HepG2 (cell line): ENCODE data around the gene PSRC1. TPM values are rescaled to one million over a fixed set of nuclear protein-coding genes. Genes with fewer than 3 reads are reported as not detected.

Source experiments
- ASH2L ChIP-seq: fragments of 300-600, 200-600 bp; sonication (generic); IDR thresholded peaks from 2 replicates; pipeline ENCODE4 v1.7.0; 2017; ENCODE audit warnings: low read depth, mild to moderate bottlenecking, moderate library complexity, mixed read lengths, low read length; ENCODE audit not compliant: insufficient read length
- FOXJ3 ChIP-seq: sonication (generic); formaldehyde crosslinking; IDR thresholded peaks from 2 replicates; pipeline ENCODE4 v1.4.0; 2020; ENCODE audit warnings: missing genetic modification reagents, mild to moderate bottlenecking, borderline replicate concordance
- HNRNPH1 ChIP-seq: fragments of 200-400 bp; formaldehyde crosslinking; optimal IDR thresholded peaks from 2 replicates; pipeline ENCODE3; 2017; ENCODE audit warnings: mild to moderate bottlenecking, low read depth, low read length
- KLF16 ChIP-seq, 2 experiments: sonication (generic) in 1 of 2; formaldehyde crosslinking in 1 of 2; IDR thresholded peaks; 2 replicates each; pipeline versions ENCODE4 v1.6.1 to v1.8.0; 2016 to 2023; ENCODE audit warnings: missing genetic modification reagents in 2 of 2, missing compliant biosample characterization in 1 of 2
- MTA1 ChIP-seq: sonication (generic); formaldehyde crosslinking; IDR thresholded peaks from 2 replicates; pipeline ENCODE4 v1.4.0; 2020; ENCODE audit warnings: missing genetic modification reagents, mild to moderate bottlenecking, borderline replicate concordance
- MTF1 ChIP-seq: sonication (generic); formaldehyde crosslinking; IDR thresholded peaks from 2 replicates; pipeline ENCODE4 v1.5.0; 2020; ENCODE audit warnings: missing genetic modification reagents
- NFE2 ChIP-seq: sonication (generic); formaldehyde crosslinking; IDR thresholded peaks from 2 replicates; pipeline ENCODE4 v1.4.0; 2020; ENCODE audit warnings: missing genetic modification reagents
- NRL ChIP-seq: sonication (generic); formaldehyde crosslinking; IDR thresholded peaks from 2 replicates; pipeline ENCODE4 v1.5.0; 2020; ENCODE audit warnings: missing genetic modification reagents, mild to moderate bottlenecking, moderate library complexity, borderline replicate concordance
- PHF20 ChIP-seq: sonication (generic); formaldehyde crosslinking; IDR thresholded peaks from 2 replicates; pipeline ENCODE4 v1.5.0; 2020; ENCODE audit warnings: mild to moderate bottlenecking, missing genetic modification reagents
- SALL2 ChIP-seq: sonication (generic); formaldehyde crosslinking; IDR thresholded peaks from 2 replicates; pipeline ENCODE4 v1.8.1; 2023; ENCODE audit warnings: mild to moderate bottlenecking, missing genetic modification reagents, inconsistent platforms
- TCF7L2 ChIP-seq: IDR thresholded peaks from 2 replicates; pipeline ENCODE4 v1.6.1; 2011; ENCODE audit warnings: mild to moderate bottlenecking, low read depth, low read length, moderate library complexity
- TGIF2 ChIP-seq: IDR thresholded peaks from 2 replicates; pipeline ENCODE4 v1.6.1; 2016; ENCODE audit warnings: control low read depth, missing compliant biosample characterization
- ZBTB38 ChIP-seq: sonication (generic); formaldehyde crosslinking; IDR thresholded peaks from 2 replicates; pipeline ENCODE4 v1.5.1; 2020; ENCODE audit warnings: mild to moderate bottlenecking, missing genetic modification reagents
- ZNF225 ChIP-seq: sonication (generic); formaldehyde crosslinking; IDR thresholded peaks from 2 replicates; pipeline ENCODE4 v1.4.0; 2020; ENCODE audit warnings: mild to moderate bottlenecking, missing genetic modification reagents
- ZNF550 ChIP-seq: sonication (generic); formaldehyde crosslinking; IDR thresholded peaks from 2 replicates; pipeline ENCODE4 v1.4.0; 2020; ENCODE audit warnings: mild to moderate bottlenecking, missing genetic modification reagents, borderline replicate concordance
- ZNF670 ChIP-seq: sonication (generic); formaldehyde crosslinking; IDR thresholded peaks from 2 replicates; pipeline ENCODE4 v1.8.0; 2022; ENCODE audit warnings: mild to moderate bottlenecking, missing genetic modification reagents, borderline replicate concordance
- ZNF75D ChIP-seq: sonication (generic); formaldehyde crosslinking; IDR thresholded peaks from 2 replicates; pipeline ENCODE4 v1.8.1; 2023; ENCODE audit warnings: missing genetic modification reagents, mild to moderate bottlenecking, borderline replicate concordance
- ZNF891 ChIP-seq: sonication (generic); formaldehyde crosslinking; IDR thresholded peaks from 2 replicates; pipeline ENCODE4 v1.5.0; 2020; ENCODE audit warnings: mild to moderate bottlenecking, missing genetic modification reagents
- polyA plus RNA-seq, 8 experiments: library from polyadenylated mRNA; depleted of rRNA in 3 of 8; stranded (reverse) in 7 of 8; unstranded in 1 of 8; fragments of >200 nt; fragmentation: Illumina TruSeq in 4 of 8; extraction: Trizol in 4 of 8; gene quantifications; 2 replicates each; pipeline versions ENCODE4 v1.2.1 to v1.2.3, GENCODE V29; 2011 to 2016; ENCODE audit warnings: low read depth in 4 of 8, missing spikeins in 1 of 8, mixed read lengths in 1 of 8; ENCODE audit not compliant: insufficient read depth in 1 of 8
- total RNA-seq, 5 experiments: library from RNA; depleted of rRNA; stranded (reverse); fragments of >200 nt; fragmentation: Illumina TruSeq; extraction: Trizol; gene quantifications; 2 replicates each; pipeline ENCODE4 v1.2.3, GENCODE V29; 2016; ENCODE audit warnings: low read depth in 1 of 5
- TF ChIP-seq, protein P1 (sequence below): sonication (generic); formaldehyde crosslinking; IDR thresholded peaks from 2 replicates; pipeline ENCODE4 v1.5.1; 2020; ENCODE audit warnings: mild to moderate bottlenecking, missing genetic modification reagents, moderate library complexity
- TF ChIP-seq, protein P2 (sequence below): fragments of 450-650 bp; IDR thresholded peaks from 2 replicates; pipeline ENCODE4 v1.6.1; 2017; ENCODE audit warnings: mild to moderate bottlenecking
- TF ChIP-seq, protein P3 (sequence below): sonication (generic); formaldehyde crosslinking; IDR thresholded peaks from 2 replicates; pipeline ENCODE4 v1.4.0; 2020; ENCODE audit warnings: mild to moderate bottlenecking, missing genetic modification reagents
- TF ChIP-seq, protein P4 (sequence below): sonication (generic); IDR thresholded peaks from 2 replicates; pipeline ENCODE4 v1.6.1; 2016; ENCODE audit warnings: low read depth, borderline replicate concordance

PSRC1 gene
- total and polyA plus RNA-seq, 2 of the 13 experiments (the other 11 are each of a cell fraction or from before 2014, with no cell fraction given) = 28.6 to 30.3 TPM

DNA sequence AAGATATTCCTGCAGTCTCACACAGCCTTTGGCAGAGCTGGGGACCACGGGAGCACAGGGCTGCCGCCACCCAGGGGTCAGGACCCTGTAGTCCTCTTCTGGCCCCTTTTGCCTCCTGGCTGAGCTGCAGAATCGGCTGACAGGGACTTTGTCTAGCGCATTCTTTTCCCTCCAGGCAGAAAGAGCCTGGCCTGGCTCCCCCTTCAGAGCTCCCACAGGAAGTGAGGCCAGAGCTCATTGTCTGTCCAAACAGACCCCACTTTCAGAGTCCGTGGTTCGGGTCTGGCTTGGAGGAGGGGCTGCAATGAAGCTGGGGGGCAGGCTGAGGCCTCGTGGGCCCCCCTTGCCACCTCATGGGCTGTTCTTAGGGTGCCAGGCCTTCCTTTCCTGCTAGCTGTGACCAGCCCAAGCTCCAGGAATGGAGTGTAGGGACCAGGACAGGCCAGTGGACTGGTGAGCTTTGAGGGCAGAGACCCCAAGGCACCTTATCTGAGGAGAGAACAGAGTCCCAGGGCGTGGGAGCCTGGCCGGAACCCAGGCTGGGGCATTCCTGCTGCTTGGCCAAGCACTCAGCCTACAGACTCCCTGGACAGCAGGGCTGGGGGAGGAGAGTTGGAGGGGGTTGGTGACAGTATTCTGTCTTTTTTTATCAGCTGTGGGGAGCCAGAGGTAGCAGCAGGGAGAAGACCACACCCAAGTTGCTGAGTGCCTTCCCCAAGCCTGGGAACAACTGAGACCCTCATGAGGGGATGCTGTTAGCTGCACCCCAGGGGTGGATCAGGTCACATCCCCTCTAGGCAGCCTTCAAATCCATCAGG is 28.9 kb downstream of the PSRC1 start (continued):
- TF ChIP-seq, protein P1, sequence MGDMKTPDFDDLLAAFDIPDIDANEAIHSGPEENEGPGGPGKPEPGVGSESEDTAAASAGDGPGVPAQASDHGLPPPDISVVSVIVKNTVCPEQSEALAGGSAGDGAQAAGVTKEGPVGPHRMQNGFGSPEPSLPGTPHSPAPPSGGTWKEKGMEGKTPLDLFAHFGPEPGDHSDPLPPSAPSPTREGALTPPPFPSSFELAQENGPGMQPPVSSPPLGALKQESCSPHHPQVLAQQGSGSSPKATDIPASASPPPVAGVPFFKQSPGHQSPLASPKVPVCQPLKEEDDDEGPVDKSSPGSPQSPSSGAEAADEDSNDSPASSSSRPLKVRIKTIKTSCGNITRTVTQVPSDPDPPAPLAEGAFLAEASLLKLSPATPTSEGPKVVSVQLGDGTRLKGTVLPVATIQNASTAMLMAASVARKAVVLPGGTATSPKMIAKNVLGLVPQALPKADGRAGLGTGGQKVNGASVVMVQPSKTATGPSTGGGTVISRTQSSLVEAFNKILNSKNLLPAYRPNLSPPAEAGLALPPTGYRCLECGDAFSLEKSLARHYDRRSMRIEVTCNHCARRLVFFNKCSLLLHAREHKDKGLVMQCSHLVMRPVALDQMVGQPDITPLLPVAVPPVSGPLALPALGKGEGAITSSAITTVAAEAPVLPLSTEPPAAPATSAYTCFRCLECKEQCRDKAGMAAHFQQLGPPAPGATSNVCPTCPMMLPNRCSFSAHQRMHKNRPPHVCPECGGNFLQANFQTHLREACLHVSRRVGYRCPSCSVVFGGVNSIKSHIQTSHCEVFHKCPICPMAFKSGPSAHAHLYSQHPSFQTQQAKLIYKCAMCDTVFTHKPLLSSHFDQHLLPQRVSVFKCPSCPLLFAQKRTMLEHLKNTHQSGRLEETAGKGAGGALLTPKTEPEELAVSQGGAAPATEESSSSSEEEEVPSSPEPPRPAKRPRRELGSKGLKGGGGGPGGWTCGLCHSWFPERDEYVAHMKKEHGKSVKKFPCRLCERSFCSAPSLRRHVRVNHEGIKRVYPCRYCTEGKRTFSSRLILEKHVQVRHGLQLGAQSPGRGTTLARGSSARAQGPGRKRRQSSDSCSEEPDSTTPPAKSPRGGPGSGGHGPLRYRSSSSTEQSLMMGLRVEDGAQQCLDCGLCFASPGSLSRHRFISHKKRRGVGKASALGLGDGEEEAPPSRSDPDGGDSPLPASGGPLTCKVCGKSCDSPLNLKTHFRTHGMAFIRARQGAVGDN (CRISPR knock-in tag) = peak; percentile 91
- TF ChIP-seq, protein P2, sequence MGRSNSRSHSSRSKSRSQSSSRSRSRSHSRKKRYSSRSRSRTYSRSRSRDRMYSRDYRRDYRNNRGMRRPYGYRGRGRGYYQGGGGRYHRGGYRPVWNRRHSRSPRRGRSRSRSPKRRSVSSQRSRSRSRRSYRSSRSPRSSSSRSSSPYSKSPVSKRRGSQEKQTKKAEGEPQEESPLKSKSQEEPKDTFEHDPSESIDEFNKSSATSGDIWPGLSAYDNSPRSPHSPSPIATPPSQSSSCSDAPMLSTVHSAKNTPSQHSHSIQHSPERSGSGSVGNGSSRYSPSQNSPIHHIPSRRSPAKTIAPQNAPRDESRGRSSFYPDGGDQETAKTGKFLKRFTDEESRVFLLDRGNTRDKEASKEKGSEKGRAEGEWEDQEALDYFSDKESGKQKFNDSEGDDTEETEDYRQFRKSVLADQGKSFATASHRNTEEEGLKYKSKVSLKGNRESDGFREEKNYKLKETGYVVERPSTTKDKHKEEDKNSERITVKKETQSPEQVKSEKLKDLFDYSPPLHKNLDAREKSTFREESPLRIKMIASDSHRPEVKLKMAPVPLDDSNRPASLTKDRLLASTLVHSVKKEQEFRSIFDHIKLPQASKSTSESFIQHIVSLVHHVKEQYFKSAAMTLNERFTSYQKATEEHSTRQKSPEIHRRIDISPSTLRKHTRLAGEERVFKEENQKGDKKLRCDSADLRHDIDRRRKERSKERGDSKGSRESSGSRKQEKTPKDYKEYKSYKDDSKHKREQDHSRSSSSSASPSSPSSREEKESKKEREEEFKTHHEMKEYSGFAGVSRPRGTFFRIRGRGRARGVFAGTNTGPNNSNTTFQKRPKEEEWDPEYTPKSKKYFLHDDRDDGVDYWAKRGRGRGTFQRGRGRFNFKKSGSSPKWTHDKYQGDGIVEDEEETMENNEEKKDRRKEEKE = no peak
- no peak for TF ChIP-seq ZNF550 (CRISPR knock-in tag)
- TF ChIP-seq FOXJ3 (CRISPR knock-in tag) = no peak
- TF ChIP-seq ZNF225 (CRISPR knock-in tag) = no peak
- 0 out of 4 replicates have a peak, but pooled peaks of 1 of the 2 experiments have one; percentile 21 for TF ChIP-seq KLF16 (CRISPR knock-in tag; IDR thresholded peaks at IDR 0.05)
- no peak for TF ChIP-seq TGIF2
- TF ChIP-seq, protein P3, sequence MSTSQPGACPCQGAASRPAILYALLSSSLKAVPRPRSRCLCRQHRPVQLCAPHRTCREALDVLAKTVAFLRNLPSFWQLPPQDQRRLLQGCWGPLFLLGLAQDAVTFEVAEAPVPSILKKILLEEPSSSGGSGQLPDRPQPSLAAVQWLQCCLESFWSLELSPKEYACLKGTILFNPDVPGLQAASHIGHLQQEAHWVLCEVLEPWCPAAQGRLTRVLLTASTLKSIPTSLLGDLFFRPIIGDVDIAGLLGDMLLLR (CRISPR knock-in tag) = no peak
- no peak for TF ChIP-seq SALL2 (CRISPR knock-in tag)
- TF ChIP-seq, protein P4, sequence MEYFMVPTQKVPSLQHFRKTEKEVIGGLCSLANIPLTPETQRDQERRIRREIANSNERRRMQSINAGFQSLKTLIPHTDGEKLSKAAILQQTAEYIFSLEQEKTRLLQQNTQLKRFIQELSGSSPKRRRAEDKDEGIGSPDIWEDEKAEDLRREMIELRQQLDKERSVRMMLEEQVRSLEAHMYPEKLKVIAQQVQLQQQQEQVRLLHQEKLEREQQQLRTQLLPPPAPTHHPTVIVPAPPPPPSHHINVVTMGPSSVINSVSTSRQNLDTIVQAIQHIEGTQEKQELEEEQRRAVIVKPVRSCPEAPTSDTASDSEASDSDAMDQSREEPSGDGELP = no peak
- TF ChIP-seq NFE2 (CRISPR knock-in tag) = no peak
- peak; percentile 12; the same call in 1 of the 2 replicates for TF ChIP-seq ZNF891 (CRISPR knock-in tag)
- no peak for TF ChIP-seq ZNF75D
- TF ChIP-seq NRL = no peak
- TF ChIP-seq ZNF670 (CRISPR knock-in tag) = no peak
- TF ChIP-seq TCF7L2 = no peak
- TF ChIP-seq ASH2L = no peak
- no peak for TF ChIP-seq PHF20 (CRISPR knock-in tag)
- no peak for TF ChIP-seq ZBTB38
- no peak for TF ChIP-seq MTF1
- TF ChIP-seq MTA1 (CRISPR knock-in tag) = peak; percentile 65; the same call in 1 of the 2 replicates
- no peak for TF ChIP-seq HNRNPH1
